ENCODE results near the gene TPH2.

The TPH2 gene

GRCh38 chr12:72037006-72037795 lies 98.6 kb downstream of the TPH2 start:
- peak in 1 of 2 experiments; percentile 3 for DNase-seq

DNA sequence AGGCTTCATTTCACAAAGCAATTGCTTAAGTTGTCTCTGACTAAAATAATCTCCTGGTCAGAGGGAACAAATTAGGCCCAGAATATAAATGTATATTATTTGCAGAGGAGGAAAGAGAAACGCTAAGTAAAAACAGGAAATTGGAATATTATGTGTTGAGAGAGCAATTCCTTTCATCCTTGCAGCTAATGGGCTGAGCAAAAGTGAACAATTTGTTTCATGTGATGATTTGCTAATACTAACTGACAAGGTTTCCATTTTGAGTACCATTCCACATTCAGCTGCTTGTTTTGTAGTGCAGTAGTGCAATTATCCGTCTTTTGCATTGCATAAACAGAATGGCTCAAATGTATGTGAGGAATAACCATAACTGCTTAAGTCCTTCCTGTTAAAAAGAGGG lies 103.2 kb downstream of the TPH2 start:
- no peak for DNase-seq

- DNase-seq: no peak
Measured at GRCh38 chr12:72053604-72054003, 115.0 kb downstream of the TPH2 start.

GRCh38 chr12:72054511-72054910 lies 115.9 kb downstream of the TPH2 start:
- no peak for DNase-seq

- DNase-seq: no peak
Measured at GRCh38 chr12:72057330-72057914, 118.8 kb downstream of the TPH2 start.

GRCh38 chr12:72063073-72063472 lies 124.4 kb downstream of the TPH2 start:
- DNase-seq: no peak

GRCh38 chr12:72071030-72071429 lies 132.4 kb downstream of the TPH2 start:
- no peak for DNase-seq

DNA sequence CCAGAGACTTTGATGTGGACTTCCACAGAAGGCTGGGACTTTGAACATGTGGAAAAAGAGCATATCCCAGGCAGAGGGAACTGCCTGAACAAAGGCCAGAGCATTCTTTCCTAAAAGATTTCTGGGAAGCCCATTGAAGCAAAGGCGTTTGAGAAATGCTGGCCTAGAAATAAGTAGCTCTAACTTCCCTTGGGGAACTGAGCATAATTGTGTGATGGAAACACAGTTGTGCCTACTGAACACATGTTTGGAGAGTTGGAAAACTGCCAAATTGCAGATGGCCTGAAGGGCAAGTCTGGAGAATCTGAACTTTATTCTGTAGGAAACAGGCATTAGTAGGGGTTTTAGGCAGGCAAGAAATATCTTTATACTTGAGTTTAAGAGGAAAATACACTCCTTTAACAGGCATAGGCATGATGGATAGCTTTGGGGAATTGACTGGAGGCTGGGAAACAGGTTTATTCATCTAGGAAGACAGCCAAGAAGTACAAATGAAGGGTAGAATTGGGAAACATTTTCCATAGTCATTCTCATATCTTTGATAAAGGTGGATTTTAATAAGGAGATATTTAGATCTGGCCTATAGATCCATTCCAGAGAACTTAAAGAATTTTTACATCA lies 134.1 kb downstream of the TPH2 start:
- DNase-seq: no peak

DNA sequence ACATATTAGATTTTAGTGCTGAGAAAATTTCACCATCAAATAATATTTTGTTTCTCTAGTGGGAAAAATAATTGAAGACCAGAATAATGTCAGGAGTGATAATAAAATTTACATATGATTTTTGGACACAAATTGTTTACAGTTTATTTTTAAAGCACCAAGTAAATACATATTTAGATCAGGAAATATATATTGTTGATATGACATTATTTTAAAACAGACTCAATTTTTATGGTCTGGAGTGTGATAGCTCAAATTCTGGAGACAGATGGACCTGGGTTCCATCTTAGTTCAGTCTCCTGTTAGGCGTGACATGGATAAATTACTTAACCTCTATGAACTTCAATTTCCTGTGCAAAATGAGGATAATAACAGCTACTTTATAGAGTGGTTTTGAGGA lies 135.4 kb downstream of the TPH2 start:
- DNase-seq: no peak

GRCh38 chr12:72074956-72075355 lies 136.3 kb downstream of the TPH2 start:
- DNase-seq: no peak

DNA sequence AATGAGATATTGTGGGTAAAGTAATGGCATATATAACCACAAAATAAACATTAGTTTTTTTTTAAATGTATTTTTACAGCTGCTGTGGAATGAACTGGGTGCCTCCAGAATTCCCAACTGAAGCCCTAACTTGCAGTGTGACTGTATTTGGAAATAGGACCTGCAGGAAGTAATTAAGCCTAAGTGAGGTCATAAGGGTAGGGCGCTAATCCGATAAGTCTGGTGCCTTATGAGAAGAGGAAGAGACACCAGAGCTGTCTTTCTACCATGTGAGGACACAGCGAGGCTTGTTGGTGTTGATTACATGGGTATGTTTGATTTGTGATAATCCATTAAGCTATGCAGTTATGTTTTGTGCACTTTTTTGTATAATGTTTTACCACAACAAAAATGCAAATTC lies 136.8 kb downstream of the TPH2 start:
- no peak for DNase-seq

DNA sequence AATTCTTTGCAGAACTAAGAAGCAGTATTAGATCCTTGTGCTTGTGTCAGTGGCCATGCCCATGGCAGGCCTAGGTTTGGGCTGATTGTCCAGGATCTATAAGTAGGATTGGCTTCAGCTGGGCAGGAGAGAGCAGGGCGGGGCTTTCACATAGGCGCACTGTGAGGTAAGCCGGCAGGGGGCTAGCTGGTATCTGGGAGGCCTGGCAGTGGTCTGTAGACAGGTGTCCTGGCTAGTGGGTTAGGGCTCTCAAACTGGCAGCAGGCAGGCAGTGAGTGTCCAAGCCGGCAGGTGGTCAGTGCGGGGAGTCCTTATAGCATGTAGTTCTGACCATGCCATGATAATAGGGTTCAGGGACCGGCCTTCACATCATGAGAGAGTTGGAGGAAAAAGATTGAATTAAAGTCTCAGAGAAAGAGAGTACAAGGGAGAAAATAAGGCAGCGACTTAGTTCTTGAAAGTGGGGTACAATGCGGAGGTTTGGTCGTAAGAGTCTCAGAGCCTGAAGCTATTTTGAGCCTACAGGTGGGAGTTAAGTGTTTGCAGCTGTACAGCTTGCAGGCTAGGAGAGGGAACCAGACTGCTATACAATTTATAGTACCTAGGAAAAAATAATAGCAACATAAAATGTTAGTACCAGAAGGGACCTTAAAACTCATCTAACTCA lies 137.4 kb downstream of the TPH2 start:
- DNase-seq: no peak

DNA sequence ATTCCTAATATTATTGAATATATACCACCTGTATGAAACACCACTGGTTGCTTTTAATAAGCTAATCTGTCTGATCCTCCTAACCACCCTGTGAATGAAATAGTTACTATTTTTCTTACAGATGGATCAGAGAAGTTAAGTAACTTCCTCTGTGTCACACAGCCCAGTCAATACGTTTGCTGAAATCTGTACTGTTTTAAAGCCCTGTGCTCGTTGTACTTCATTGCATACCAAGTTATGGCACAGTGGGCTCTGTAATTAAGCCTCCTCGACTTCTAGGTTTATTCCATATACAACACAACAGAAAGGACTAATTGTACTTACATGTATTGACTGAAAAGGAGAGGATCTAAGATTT lies 137.9 kb downstream of the TPH2 start:
- DNase-seq: no peak

DNA sequence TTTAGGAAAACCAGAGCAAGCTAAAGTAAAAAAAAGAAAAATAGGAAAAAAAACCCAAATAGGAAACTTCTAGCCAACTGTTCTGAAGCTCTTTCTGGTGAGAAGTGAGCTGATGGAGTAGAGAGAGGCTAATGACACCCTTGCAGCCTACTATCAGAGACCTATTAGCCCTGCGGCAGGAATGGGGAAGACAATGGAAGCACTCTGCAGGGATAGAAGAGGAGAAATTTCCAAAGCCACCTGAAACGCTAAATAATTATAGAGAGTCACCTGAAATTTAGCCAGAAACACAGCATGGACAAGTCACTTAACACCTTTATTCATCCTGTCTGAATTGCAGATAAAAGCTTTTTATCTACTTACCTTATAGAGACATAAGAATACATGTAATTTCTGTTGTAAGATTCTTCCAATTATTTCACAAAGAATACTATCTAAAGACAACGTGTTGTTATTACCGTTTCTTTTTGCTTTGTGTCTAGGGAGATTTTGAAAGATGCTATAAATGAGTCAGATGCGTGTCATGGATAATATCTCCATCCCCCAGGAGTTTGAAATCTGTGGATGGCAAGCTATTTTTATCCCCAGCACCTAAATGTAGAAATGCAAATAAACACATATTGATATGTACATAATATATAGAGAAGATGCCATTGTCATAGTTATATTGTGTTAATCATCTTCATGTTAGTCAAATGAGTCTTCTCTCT lies 138.6 kb downstream of the TPH2 start:
- no peak for DNase-seq

DNA sequence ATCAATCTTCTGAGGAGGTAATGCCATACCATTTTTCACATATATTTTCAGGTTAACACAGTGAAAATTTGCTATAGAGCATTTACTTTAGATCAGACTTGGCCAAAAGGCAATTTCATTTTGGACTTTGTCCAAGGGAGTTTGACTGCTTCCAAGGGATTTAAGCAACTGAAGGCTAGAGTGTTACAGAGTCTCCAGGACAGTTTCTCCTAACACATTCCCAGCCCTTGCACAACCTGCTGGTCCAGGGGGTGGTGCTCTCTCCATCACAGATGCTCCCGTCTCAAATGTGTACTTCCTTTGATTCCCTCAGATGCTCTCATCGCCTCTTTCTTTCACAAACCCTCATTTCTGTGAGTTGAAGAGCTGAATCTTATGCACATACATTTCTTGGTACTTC lies 143.1 kb downstream of the TPH2 start:
- no peak for DNase-seq
